ENCODE data around the gene HRAS. TPM values are rescaled to one million over a fixed set of nuclear protein-coding genes. Genes with fewer than 3 reads are reported as not detected.

Gene HRAS
- total RNA-seq, 6 donors from 2014 or later: 45.5 to 85.0 (median 59.9) TPM

DNA sequence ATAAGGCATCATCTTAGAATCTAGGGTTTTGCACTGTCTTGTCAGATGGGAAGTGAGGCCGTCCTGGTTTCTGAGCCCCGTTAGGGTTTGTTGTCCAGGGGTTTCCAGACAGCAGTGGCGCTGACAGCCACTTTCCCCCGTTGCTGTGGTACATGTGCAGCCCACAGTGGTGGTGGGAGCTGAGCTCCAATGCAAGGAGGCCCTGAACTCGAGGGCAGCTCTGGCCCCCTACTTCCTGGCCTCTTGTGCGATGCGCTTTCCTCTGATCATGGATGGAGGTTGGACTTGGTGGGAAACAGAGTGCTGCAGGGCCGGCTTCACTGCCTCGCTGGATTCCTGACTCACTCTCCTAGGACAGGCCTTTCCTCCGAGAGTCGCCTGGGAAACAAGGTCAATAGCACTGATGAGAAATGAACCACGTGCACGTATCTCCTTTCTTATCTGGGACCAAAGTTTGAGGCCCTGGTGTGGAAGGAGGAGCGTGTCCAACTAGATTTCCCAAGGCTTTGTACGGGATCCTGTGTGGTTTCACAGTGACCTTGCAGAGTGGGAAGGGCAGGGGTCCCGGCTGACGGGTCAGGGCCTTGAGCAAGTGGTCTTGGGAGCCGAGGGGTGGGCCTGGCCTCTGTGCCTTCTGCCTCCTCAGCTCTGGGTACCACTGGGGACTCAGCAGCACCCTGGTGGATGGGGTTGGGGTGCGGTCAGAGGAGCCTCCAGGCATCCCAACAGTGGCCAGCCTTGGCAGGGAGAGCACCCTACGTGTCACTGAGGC, 44.6 kb upstream of the HRAS start:
- no peak overlapping the region for H3K27ac ChIP-seq
- peaks cover 4 to 28% (median 24%) of the 10 kb centered on the region in 4 donors for H3K36me3 ChIP-seq
- no peak for DNase-seq
- ATAC-seq (ENCODE audit: low FRiP score in 2 of 2): no peak
- WGBS, 2 donors: 83 to 91% methylated on average over 15 to 20 of the region's 20 CpGs
- H3K4me3 ChIP-seq: no peak overlapping the region
- no peaks in the 10 kb centered on the region for H3K9me3 ChIP-seq
- no peaks in the 10 kb centered on the region for H3K27me3 ChIP-seq
- H3K4me1 ChIP-seq: peaks cover 34 to 49% (median 38%) of the 10 kb centered on the region in 4 donors
- TF ChIP-seq, protein P1, sequence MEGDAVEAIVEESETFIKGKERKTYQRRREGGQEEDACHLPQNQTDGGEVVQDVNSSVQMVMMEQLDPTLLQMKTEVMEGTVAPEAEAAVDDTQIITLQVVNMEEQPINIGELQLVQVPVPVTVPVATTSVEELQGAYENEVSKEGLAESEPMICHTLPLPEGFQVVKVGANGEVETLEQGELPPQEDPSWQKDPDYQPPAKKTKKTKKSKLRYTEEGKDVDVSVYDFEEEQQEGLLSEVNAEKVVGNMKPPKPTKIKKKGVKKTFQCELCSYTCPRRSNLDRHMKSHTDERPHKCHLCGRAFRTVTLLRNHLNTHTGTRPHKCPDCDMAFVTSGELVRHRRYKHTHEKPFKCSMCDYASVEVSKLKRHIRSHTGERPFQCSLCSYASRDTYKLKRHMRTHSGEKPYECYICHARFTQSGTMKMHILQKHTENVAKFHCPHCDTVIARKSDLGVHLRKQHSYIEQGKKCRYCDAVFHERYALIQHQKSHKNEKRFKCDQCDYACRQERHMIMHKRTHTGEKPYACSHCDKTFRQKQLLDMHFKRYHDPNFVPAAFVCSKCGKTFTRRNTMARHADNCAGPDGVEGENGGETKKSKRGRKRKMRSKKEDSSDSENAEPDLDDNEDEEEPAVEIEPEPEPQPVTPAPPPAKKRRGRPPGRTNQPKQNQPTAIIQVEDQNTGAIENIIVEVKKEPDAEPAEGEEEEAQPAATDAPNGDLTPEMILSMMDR (IDR thresholded peaks at IDR 0.05): no peak
- TF ChIP-seq POLR2A (IDR thresholded peaks at IDR 0.05) (no peak), POLR2AphosphoS5 (IDR thresholded peaks at IDR 0.05) (no peak), EP300 (IDR thresholded peaks at IDR 0.05) (no peak)

DNA sequence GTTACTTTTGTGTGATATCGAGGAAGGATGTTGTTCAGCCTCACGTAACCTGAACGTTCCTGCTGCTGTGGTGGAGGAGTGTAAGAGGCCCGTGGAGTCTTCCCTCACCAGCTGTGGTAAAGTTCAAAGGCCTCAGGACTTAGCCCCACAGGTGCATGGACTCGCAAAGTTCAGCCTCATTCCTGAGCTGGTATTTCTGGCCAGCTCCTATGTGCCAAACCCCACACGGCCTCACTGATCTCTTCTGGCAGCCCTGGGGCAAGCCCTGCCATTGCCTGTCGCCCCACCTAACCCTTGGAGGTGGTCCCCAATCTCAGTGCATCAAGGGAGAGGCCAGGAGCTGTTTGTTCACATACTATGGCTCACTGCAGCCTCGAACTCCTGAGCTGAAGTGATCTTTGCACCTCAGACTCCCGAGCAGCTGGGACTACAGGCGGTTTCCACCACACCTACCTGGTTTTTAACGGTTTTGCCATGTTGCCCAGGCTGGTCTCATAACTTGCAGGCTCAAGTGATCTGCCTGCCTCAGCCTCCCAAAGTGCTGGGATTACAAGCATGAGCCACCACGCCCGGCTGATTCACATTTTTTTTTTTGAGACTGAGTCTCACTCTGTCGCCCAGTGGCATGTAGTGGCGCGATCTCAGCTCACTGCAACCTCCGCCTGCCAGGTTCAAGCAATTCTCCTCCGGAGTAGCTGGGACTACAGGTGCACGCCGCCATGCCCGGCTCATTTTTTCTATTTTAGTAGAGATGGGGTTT, 43.1 kb upstream of the HRAS start:
- DNase-seq (no peak), ATAC-seq (ENCODE audit: low FRiP score in 2 of 2) (no peak)
- no peak overlapping the region for H3K27ac ChIP-seq
- TF ChIP-seq, protein P1 (IDR thresholded peaks at IDR 0.05): no peak
- TF ChIP-seq EP300 (IDR thresholded peaks at IDR 0.05): no peak
- no peak for TF ChIP-seq POLR2A (IDR thresholded peaks at IDR 0.05)
- TF ChIP-seq POLR2AphosphoS5 (IDR thresholded peaks at IDR 0.05): no peak
- peaks cover 4 to 19% (median 15%) of the 10 kb centered on the region in 4 donors for H3K36me3 ChIP-seq
- H3K9me3 ChIP-seq: no peaks in the 10 kb centered on the region
- H3K27me3 ChIP-seq: no peaks in the 10 kb centered on the region
- peaks cover 44 to 59% (median 49%) of the 10 kb centered on the region in 4 donors for H3K4me1 ChIP-seq
- 79 to 81% methylated on average over 20 to 21 of the region's 21 CpGs for WGBS, 2 donors
- no peak overlapping the region for H3K4me3 ChIP-seq

DNA sequence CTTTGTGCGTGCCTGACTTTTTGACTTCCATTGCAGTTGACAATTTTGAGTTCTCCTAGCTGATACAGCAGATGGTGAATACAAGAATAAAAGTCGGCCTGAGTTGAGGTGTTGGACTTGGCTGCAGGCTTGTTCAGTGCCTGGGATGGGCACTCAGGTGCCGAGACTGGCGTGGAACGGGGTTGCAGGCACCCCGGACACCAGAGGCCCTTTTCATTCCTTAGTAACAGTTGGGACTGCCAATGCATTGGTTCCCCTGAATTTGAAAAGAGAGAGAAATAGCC, 42.2 kb upstream of the HRAS start:
- Histone ChIP-seq H3K27ac (peak overlapping the region in 3 of 4 donors; percentile 92 to 97 (median 92)), H3K4me3 (peak overlapping the region in 3 of 4 donors; percentile 80 to 96 (median 88)), H3K4me1 (peaks cover 45 to 61% (median 54%) of the 10 kb centered on the region in 4 donors), H3K9me3 (no peaks in the 10 kb centered on the region), H3K27me3 (no peaks in the 10 kb centered on the region), H3K36me3 (peaks cover 3 to 10% (median 6%) of the 10 kb centered on the region in 4 donors)
- peak in 1 of 2 donors; percentile 23 for DNase-seq
- 54 to 93% methylated on average over 3 to 6 of the region's 6 CpGs for WGBS, 2 donors
- no peak for ATAC-seq (ENCODE audit: low FRiP score in 2 of 2)
- TF ChIP-seq POLR2AphosphoS5 (IDR thresholded peaks at IDR 0.05): no peak

DNA sequence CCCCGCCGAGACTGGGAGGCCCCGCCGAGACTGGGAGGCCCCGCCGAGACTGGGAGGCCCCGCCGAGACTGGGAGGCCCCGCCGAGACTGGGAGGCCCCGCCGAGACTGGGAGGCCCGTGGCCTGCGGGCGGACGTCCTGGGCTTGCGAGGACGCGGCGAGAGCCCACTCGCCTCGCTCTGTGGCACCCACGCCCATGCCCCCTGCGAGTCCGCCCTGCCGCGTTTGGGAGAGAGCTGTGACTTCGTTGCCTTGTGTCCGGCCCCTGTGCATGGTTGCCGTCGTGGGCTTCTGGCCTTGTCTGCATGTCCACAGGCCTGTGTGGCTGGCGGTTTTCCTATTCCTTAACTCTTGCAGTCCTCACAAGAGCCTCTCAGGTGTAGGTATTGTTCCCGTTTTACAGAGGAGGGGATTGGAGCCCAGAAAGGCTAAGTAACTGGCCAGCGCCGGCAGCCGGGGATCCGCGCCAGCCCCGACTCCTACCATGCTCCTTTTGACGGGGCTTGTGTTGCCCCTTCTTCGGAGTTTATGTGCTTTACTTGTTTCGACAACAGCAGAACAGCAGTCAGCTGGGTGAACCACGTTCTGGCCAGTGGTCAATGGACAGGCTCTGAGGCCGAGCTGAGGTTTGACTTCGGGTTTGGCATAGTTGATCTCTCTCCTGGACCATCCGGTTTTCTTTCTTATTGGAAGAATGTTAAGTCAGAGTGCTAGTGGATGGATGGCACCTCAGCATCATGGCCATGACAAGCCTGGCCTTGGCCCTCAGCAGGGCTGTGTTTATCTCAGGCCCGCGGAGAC, 41.6 kb upstream of the HRAS start:
- Histone ChIP-seq H3K27me3 (no peaks in the 10 kb centered on the region), H3K9me3 (no peaks in the 10 kb centered on the region), H3K4me1 (peaks cover 45 to 61% (median 54%) of the 10 kb centered on the region in 4 donors)

DNA sequence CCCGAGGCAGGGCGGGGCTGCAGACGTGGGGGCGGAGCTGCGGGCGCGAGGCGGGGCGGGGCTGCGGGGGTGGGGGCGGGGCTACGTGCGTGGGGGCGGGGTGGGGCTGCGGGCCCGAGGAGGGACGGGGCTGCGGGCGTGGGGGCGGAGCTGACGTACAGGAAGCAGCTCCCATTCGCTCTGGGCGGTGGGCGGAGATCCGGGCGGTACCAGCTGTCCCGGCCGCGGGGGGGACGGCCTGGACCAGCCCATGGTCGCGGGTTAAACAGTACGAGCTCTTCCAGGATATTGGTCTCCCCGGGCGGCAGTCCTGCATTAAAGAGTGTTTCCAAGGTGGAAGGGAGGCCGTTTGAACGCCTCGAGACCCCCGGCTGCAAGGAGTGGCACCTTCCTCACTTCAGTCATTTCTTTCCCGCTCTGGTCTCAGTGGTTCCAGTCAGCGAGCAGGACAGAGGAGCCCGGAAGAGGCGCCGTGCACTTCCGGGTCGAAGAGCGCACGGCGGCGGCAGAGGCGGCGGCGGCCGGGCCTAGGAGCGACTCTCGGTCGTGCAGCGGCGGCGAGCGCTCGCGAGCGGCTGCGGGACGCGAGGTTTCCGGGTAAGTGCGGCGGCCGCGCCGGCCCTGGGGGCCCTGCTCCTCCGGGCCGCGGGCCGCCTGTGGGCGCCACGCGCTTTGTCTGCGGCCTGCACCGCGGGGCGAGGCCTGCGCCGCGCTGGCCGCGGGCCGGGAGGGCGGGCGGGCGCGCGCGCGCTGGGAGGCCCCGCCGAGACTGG, 40.8 kb upstream of the HRAS start, which contains the start of gene PHRF1:
Gene PHRF1, plus strand, starts transcription at position 475 of the 773 bp plus-strand sequence. CDS start 5,043 bp downstream, outside the sequence.
- WGBS, 2 donors: 0 to 6% methylated on average over 6 to 37 of the region's 99 CpGs
- Histone ChIP-seq H3K27ac (peak within 1 kb of the TSS; percentile 92 to 97 (median 94)), H3K27me3 (no peaks in the 10 kb centered on the region), H3K4me3 (peak within 1 kb of the TSS; percentile 78 to 96 (median 84)), H3K4me1 (peaks cover 45 to 64% (median 52%) of the 10 kb centered on the region in 4 donors), H3K9me3 (no peaks in the 10 kb centered on the region), H3K36me3 (no peaks in the 10 kb centered on the region)
- peak; percentile 75 to 90 for TF ChIP-seq POLR2AphosphoS5 (IDR thresholded peaks at IDR 0.05)
- peak; percentile 22 to 88 (median 70) for TF ChIP-seq POLR2A (IDR thresholded peaks at IDR 0.05)
- peak in 1 of 4 donors; percentile 10 for TF ChIP-seq EP300 (IDR thresholded peaks at IDR 0.05)
- TF ChIP-seq, protein P1 (IDR thresholded peaks at IDR 0.05): peak in 4 of 6 experiments; percentile 19 to 51 (median 26)
- DNase-seq (peak; percentile 96 to 98), ATAC-seq (ENCODE audit: low FRiP score in 2 of 2) (peak; percentile 95 to 97)

More for the DNA sequence above, 41.6 kb upstream of the HRAS start:
- 1 to 6% methylated on average over 15 to 25 of the region's 48 CpGs for WGBS, 2 donors
- Histone ChIP-seq H3K27ac (peak overlapping the region; percentile 92 to 97 (median 94)), H3K4me3 (peak overlapping the region; percentile 78 to 96 (median 84)), H3K36me3 (peaks cover 0 to 4% (median 4%) of the 10 kb centered on the region in 4 donors)
- TF ChIP-seq POLR2A (IDR thresholded peaks at IDR 0.05) (no peak), EP300 (IDR thresholded peaks at IDR 0.05) (no peak), POLR2AphosphoS5 (IDR thresholded peaks at IDR 0.05) (no peak)
- DNase-seq: peak in 1 of 2 donors; percentile 86
- no peak for ATAC-seq (ENCODE audit: low FRiP score in 2 of 2)

All from upper lobe of left lung (tissue), 6 donors.